Prostate gland (tissue), 2 donors: ENCODE data around the gene AGXT.

Source experiments
- CTCF ChIP-seq, 4 experiments: fragments of 200-600 bp in 2 of 4; fragments of 450-650 bp in 2 of 4; sonication (generic) in 2 of 4; IDR thresholded peaks; 1 replicate in 3 of 4; 2 replicates in 1 of 4; pipeline ENCODE4 v1.5.1; 2016 to 2019; ENCODE audit warnings: antibody characterized with exemption in 4 of 4, mild to moderate bottlenecking in 2 of 4, moderate library complexity in 2 of 4
- POLR2A ChIP-seq: fragments of 450-650 bp; IDR thresholded peaks from one replicate; pipeline ENCODE4 v1.6.1; 2016; ENCODE audit warnings: antibody characterized with exemption, mild to moderate bottlenecking

GRCh38 chr2:240872317-240873097 is 3.9 kb downstream of the AGXT start:
- TF ChIP-seq CTCF (IDR thresholded peaks at IDR 0.05) = no peak
- TF ChIP-seq POLR2A = no peak
